Cardiac fibroblast (primary cell): ENCODE results near the gene TMEM151A.

Experiments
- DNase-seq, 2 donors: peaks; one replicate each; pipeline versions ENCODE4 v3.0.0 to v3.0.0-alpha.2; 2010; ENCODE audit warnings: low read depth in 2 of 2
- H3K4me3 ChIP-seq, 2 donors: replicated peaks in 1 of 2; 1 replicate in 1 of 2; 2 replicates in 1 of 2; pipeline ENCODE4 v1.5.1; 2011; ENCODE audit warnings: low read depth in 2 of 2, low read length in 2 of 2, mild to moderate bottlenecking in 2 of 2, moderate library complexity in 1 of 2
- CTCF ChIP-seq: IDR thresholded peaks from one replicate; pipeline ENCODE4 v1.5.1; 2011; ENCODE audit warnings: low read depth, mild to moderate bottlenecking, low read length, inconsistent platforms

TMEM151A gene

GRCh38 chr11:66323684-66324083 is 32.0 kb downstream of the TMEM151A start:
- DNase-seq: no peak
- no peak for TF ChIP-seq CTCF
- H3K4me3 ChIP-seq: no peak overlapping the region

- no peak for TF ChIP-seq CTCF
- H3K4me3 ChIP-seq: no peak overlapping the region
- DNase-seq: peak; percentile 55 to 59
These were observed 33.0 kb downstream of the TMEM151A start for GRCh38 chr11:66324664-66325063.

GRCh38 chr11:66325263-66325671 is 33.6 kb downstream of the TMEM151A start:
- TF ChIP-seq CTCF: no peak
- no peak overlapping the region for H3K4me3 ChIP-seq
- DNase-seq: no peak

GRCh38 chr11:66326261-66327111 is 34.8 kb downstream of the TMEM151A start:
- no peak overlapping the region for H3K4me3 ChIP-seq
- peak; percentile 65 to 72 for DNase-seq
- TF ChIP-seq CTCF: no peak

GRCh38 chr11:66327171-66328030 is 35.7 kb downstream of the TMEM151A start:
- peak; percentile 19 for TF ChIP-seq CTCF
- DNase-seq: peak; percentile 59 to 81
- no peak overlapping the region for H3K4me3 ChIP-seq

- DNase-seq: no peak
- no peak for TF ChIP-seq CTCF
- no peak overlapping the region for H3K4me3 ChIP-seq
These were observed 36.3 kb downstream of the TMEM151A start for GRCh38 chr11:66328031-66328301.
